ENCODE data around the gene ANKFN1. TPM values are rescaled to one million over a fixed set of nuclear protein-coding genes. Genes with fewer than 3 reads are reported as not detected.

ANKFN1 gene
- total RNA-seq, 1 donor from 2014 or later = not detected

DNA sequence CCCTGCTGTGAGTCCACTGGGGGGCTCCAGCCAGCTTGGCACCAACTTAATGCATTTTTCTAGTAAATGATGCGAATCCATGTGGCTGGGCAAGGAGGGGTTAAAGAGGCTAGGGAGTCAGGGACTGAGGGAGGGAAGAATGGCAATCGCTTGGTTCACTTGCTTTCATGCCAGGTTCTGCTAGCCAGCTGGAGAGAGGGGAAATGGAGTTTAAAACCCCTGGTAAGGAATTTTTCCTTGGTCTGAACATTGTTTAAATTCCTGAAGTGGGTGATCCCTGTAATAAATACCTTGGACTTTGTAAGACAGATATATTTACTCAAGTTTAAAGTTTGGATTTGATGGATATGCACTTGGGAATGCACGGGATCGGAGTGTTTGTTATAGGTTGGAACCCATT, 22.8 kb downstream of the ANKFN1 start:
- intact Hi-C loops (cut with micrococcal nuclease) = no loop called here

GRCh38 chr17:56177361-56177760, 24.1 kb downstream of the ANKFN1 start:
- intact Hi-C loops (cut with micrococcal nuclease) = no loop called here

DNA sequence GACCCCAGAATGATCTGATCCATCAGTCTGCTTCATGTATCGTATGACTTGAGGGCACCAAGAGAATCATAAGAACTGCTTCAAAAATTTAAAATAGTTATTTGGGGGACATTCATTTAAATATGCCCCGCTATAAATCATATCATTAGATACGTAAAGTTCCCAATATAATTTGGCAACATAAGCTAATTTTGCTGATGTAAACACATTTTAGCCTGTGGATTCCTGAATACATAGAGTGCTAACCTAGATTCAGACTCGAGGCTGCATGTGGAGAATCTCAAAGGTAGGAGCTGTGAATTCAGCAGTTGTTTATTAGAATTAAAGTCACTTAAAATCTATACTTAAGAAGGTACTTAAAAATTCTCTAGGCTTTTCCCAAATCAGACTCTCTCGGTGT, 24.9 kb downstream of the ANKFN1 start:
- intact Hi-C loops (cut with micrococcal nuclease) = no loop called here

GRCh38 chr17:56182081-56182480, 28.8 kb downstream of the ANKFN1 start:
- intact Hi-C loops (cut with micrococcal nuclease) = no loop called here

- intact Hi-C loops (cut with micrococcal nuclease) = no loop called here
These were observed 31.4 kb downstream of the ANKFN1 start for GRCh38 chr17:56184650-56185049.

- intact Hi-C loops (cut with micrococcal nuclease) = no loop called here
These were observed 32.4 kb downstream of the ANKFN1 start for GRCh38 chr17:56185491-56186221.

DNA sequence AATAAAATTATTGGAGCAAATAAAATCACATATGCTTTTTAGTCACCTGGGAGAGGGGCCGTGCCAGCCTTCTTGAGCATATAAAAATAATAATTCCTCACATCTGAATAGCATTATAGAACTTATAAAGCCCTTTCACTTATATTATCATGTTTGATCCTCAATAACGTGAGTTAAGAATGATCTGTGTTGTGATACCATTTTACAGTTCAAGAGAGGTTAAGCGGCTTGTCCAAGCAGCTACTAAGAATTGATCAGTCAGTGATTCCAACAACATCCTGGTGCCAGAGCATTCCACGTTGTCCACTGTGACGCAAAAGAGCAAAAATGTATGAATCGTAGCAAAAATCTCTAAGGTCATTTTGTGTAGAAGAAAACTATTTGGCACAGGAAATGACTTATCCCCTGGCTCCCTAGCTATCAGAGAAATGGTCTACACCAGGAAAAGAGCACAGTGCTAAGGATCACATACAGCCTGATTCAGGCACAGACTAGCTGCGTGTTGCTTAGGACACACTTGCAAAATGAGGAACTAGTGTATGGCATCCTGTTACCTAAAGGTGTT, 33.0 kb downstream of the ANKFN1 start:
- intact Hi-C loops (cut with micrococcal nuclease) = no loop called here

GRCh38 chr17:56203430-56203829, 50.2 kb downstream of the ANKFN1 start:
- intact Hi-C loops (cut with micrococcal nuclease) = no loop called here

- intact Hi-C loops (cut with micrococcal nuclease) = no loop called here
These were observed 53.1 kb downstream of the ANKFN1 start for GRCh38 chr17:56206351-56206750.

DNA sequence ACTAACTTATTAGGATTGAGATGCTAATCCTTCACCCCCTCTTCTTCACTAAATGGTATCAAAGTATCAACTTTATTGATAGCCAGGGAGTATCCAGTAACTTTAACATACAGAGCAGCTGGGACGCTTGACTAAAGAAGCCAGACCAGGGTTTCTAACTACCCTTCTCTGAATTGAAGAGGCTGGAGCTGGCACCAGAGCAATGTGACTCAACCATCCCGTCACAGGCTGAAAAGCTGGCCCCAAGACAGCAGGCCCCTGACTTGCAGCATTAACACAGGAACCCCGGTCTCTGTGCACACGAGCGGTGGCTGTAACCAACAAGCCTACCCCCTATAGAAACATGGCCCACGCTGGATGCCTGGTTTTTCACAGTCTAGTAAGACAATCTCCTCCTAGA, 59.8 kb downstream of the ANKFN1 start:
- intact Hi-C loops (cut with micrococcal nuclease) = no loop called here

GRCh38 chr17:56217921-56218320, 64.6 kb downstream of the ANKFN1 start:
- intact Hi-C loops (cut with micrococcal nuclease) = no loop called here

DNA sequence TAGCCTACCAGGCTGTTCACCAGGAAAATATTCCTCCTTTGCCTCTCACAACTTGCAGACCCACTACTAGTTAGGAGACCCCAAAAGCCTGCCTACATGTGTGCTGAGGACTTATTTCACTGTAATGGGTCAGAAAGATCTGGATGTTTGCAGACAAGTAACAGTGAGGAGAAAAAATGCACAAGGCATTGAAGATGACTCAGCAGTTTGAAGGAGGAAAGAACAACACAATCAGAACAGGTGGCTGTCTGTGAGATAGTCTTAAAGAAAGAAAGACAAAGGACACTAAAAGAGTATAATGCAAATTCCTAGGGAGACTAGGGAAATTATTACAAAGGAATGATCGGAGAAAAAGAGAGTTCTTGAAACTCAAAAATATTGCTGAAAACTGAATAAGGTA, 69.0 kb downstream of the ANKFN1 start:
- intact Hi-C loops (cut with micrococcal nuclease) = no loop called here

DNA sequence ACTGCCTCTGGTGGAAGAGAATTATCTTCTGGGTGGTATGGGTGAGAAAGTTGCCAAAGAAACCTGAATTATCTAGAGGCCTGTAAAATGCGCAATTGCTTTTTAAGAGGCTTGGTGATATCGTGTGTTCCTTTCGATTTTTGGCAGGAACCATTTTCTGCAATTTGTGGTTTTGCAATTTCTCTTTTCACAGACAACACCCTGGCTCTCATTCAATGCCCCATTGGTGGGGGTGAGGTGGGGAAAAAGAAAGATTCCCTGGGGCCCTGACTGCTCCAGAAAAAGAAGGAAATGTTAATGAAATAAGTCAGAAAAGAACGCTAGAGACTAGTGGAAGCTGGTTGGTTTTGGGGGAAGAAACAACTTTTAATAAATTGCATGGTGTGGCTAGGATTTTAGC, 77.4 kb downstream of the ANKFN1 start:
- intact Hi-C loops (cut with micrococcal nuclease) = no loop called here

GRCh38 chr17:56231252-56231651, 78.0 kb downstream of the ANKFN1 start:
- intact Hi-C loops (cut with micrococcal nuclease) = no loop called here

DNA sequence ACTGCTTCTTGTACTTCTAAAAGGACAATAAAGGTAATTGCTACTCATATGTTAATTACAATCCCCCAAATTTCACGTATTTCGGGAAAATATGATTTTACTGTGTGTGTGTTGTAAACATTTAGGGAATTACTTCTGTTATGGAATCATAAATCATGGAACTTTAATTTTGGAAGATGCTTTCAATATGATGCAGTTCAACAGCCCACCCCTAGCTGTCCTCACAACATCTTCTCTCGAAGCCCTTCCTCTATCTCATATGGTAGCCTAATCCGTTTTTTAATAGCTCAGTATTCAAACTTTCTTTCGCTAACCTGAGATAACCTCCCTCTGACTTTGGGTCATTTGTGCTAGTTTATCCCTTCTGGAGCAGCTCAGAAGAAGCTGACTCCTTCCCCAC, 78.4 kb downstream of the ANKFN1 start:
- intact Hi-C loops (cut with micrococcal nuclease) = no loop called here

- intact Hi-C loops (cut with micrococcal nuclease) = no loop called here
These were observed 91.1 kb downstream of the ANKFN1 start for GRCh38 chr17:56244268-56244890.

DNA sequence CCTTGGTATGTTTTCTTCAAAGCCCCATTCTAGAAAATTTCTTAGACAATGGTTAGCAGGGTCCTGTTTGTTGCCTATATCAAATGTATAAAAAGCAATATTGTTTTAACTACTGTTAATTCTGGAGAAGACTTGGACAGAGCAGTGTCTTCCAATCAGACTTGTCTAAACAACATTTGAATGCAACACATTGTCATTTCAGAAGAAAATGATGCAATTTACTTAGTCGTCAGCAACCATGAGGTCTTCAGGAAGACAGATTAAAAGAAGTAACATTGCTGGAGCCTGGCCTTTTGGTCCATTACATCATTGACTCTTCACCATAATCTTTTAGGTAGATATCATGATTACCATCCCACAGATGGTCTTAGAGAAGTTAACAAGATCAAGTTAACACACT, 94.5 kb downstream of the ANKFN1 start:
- intact Hi-C loops (cut with micrococcal nuclease) = no loop called here

- intact Hi-C loops (cut with micrococcal nuclease) = no loop called here
These were observed 103.8 kb downstream of the ANKFN1 start for GRCh38 chr17:56257075-56257474.

GRCh38 chr17:56260376-56261002, 107.2 kb downstream of the ANKFN1 start:
- intact Hi-C loops (cut with micrococcal nuclease) = no loop called here

DNA sequence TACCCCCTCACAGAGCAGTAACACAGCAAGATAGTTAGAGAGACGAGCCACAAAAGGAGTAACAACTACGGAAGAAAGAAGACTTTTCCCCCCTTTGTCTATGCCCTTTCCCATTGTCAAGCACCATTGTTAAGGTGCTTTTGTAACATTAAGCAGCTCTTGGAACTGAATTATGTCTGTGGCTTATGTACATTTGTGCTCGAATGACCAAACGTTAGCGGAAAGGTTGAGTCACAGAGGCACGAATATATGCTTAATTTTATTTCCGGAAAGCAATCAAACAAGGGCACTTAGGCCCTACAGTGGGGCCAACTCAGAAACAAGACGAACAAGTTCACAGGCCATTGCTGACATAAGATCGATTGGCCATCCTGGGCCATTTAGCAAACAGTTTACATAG, 109.5 kb downstream of the ANKFN1 start:
- intact Hi-C loops (cut with micrococcal nuclease) = no loop called here

DNA sequence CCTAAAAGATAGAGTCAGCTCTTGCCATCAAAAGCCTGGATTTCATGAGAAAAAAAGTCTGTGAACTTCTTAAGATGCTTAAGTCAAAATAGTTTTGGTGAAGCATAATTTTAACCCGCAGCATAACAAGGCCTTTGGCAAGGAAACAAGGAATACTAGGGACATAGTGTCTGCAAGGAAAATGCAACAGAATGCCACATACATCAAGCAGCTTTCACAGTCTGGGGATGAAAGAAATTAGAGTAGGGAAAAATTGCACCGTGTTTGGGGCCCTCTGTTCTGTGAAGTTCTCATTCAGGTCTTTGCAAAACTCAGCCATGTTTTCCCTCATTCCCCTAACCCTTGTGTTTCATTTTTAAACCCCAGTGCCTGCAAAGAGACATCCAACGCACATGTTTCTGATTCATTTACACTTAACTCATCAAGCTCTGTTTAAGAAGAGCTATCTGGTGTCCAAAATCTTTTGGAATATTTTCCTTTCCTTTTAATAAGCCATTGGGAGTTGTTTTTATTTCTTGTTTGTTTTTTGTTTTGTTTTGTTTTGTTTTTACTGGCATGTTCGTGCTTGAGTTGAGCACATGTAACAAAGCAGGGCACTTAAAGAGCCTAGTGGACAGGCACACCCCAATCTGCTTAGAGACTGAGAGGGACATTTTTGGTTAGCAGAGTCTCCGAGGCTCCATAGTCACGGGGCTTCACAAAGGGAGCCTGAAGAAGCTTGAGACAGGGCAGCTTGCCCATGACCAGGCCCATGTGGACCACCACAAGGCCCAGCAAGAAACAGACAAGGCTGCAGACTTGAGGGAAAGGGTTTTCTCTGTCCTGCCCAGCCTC, 116.5 kb downstream of the ANKFN1 start:
- intact Hi-C loops (cut with micrococcal nuclease) = no loop called here

DNA sequence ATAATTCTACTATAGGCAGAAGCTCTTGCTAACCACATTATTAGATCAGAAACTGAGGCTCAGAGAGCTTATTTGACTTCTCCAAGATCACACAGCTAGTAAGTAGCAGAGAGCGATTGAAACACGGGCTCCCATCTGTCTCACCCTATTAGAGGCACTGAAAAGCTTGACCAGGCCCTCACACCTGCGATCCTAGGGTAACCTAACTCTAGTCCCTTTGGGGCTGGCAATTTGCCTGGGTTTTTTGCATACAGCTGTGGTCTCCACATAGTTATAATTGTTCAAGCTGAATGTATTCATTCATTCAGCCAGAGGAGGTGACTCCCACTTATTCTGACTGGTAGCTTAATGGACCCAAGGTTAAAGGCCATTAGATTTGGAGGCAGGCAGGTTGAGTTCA, 121.2 kb downstream of the ANKFN1 start:
- intact Hi-C loops (cut with micrococcal nuclease) = no loop called here

Data from T-helper 2 cell treated with Interferon-gamma antibody and Interleukin-4, amounts not matched to agents 100 ng/mL and 5 ng/mL, for 36 hours (primary cell).